H1 (cell line): ENCODE measurements around the gene NOS1AP. TPM values are rescaled to one million over a fixed set of nuclear protein-coding genes. Genes with fewer than 3 reads are reported as not detected.

Source experiments
- CTCF ChIA-PET: fragments of 300-600 bp; sonication (Branson Sonifier 250); formaldehyde crosslinking; loops from one replicate; lab custom pipeline; 2021; ENCODE audit not compliant: partially characterized antibody; lab: Charles Lee
- POLR2A ChIA-PET: fragments of 300-600 bp; sonication (Branson Sonifier 250); formaldehyde crosslinking; loops from one replicate; lab custom pipeline; 2021; ENCODE audit warnings: inconsistent platforms; ENCODE audit not compliant: partially characterized antibody; lab: Charles Lee
- DNase-seq, 2 experiments: peaks; one replicate each; pipeline versions ENCODE4 v3.0.0 to v3.0.0-alpha.2; 2010 to 2022; ENCODE audit warnings: low spot score in 2 of 2, low read depth in 1 of 2, mixed read lengths in 1 of 2
- FAIRE-seq: peaks from 2 replicates; lab custom pipeline; 2011; peaks lifted over from hg19 to GRCh38; lab: Jason Lieb, UNC
- H2AFZ ChIP-seq: 2 replicates; pipeline ENCODE4 v1.8.1; 2012; ENCODE audit warnings: low read length, inconsistent platforms
- H2AK5ac ChIP-seq: 2 replicates; pipeline ENCODE4 v1.6.1; 2013; ENCODE audit warnings: low read depth, low read length
- H2BK120ac ChIP-seq: replicated peaks from 2 replicates; pipeline ENCODE3; 2013; ENCODE audit warnings: low read depth, low read length, inconsistent platforms
- H2BK12ac ChIP-seq: 2 replicates; pipeline ENCODE4 v1.6.1; 2013; ENCODE audit warnings: low read depth, low read length
- H2BK15ac ChIP-seq: 2 replicates; pipeline ENCODE4 v1.6.1; 2013; ENCODE audit warnings: low read length
- H2BK20ac ChIP-seq: 2 replicates; pipeline ENCODE4 v1.6.1; 2013; ENCODE audit warnings: low read length
- H2BK5ac ChIP-seq: 2 replicates; pipeline ENCODE4 v1.6.1; 2013; ENCODE audit warnings: low read depth, low read length
- H3K14ac ChIP-seq: 2 replicates; pipeline ENCODE4 v1.6.1; 2013; ENCODE audit warnings: inconsistent platforms; ENCODE audit not compliant: insufficient read length
- H3K18ac ChIP-seq: 2 replicates; pipeline ENCODE4 v1.6.1; 2013; ENCODE audit warnings: low read length; ENCODE audit errors: extremely low read depth
- H3K23ac ChIP-seq: 2 replicates; pipeline ENCODE4 v1.6.1; 2013; ENCODE audit warnings: inconsistent platforms; ENCODE audit not compliant: insufficient read length
- H3K23me2 ChIP-seq: 2 replicates; pipeline ENCODE4 v1.6.1; 2013; ENCODE audit warnings: low read depth, low read length
- H3K27ac ChIP-seq: 2 replicates; pipeline ENCODE4 v1.6.1; 2011; ENCODE audit warnings: low read depth, low read length, inconsistent platforms
- H3K27me3 ChIP-seq, 4 experiments: replicated peaks in 1 of 4; 1 replicate in 1 of 4; 2 replicates in 3 of 4; pipeline versions ENCODE4 v1.6.1 to v1.8.1; 2011 to 2013; ENCODE audit warnings: low read length in 3 of 4, mild to moderate bottlenecking in 3 of 4, inconsistent platforms in 2 of 4, mixed read lengths in 2 of 4, moderate library complexity in 1 of 4; ENCODE audit not compliant: control insufficient read depth in 3 of 4, insufficient read depth in 3 of 4; ENCODE audit errors: extremely low read depth in 1 of 4
- H3K36me3 ChIP-seq, 4 experiments: 2 replicates each; pipeline versions ENCODE4 v1.6.1 to v1.8.1; 2011 to 2013; ENCODE audit warnings: mild to moderate bottlenecking in 4 of 4, low read length in 3 of 4, moderate library complexity in 2 of 4, control low read depth in 1 of 4, inconsistent platforms in 1 of 4; ENCODE audit not compliant: insufficient read depth in 4 of 4, control insufficient read depth in 2 of 4
- H3K4ac ChIP-seq: replicated peaks from 2 replicates; pipeline ENCODE3; 2013; ENCODE audit warnings: low read length, low read depth, mixed read lengths, inconsistent platforms; ENCODE audit not compliant: insufficient read length
- H3K4me1 ChIP-seq, 4 experiments: replicated peaks in 1 of 4; 1 replicate in 1 of 4; 2 replicates in 3 of 4; pipeline versions ENCODE4 v1.6.1 to v1.8.1; 2011 to 2013; ENCODE audit warnings: low read length in 3 of 4, inconsistent platforms in 2 of 4, mixed read lengths in 1 of 4; ENCODE audit not compliant: insufficient read depth in 4 of 4, control insufficient read depth in 3 of 4
- H3K4me2 ChIP-seq, 2 experiments: 2 replicates each; pipeline versions ENCODE4 v1.6.1 to v1.8.1; 2011 to 2013; ENCODE audit warnings: low read depth in 2 of 2, low read length in 2 of 2, control low read depth in 1 of 2, inconsistent platforms in 1 of 2, mild to moderate bottlenecking in 1 of 2; ENCODE audit not compliant: insufficient read depth in 1 of 2
- H3K4me3 ChIP-seq, 4 experiments: fragments of 200-600, 300-600 bp in 1 of 4; sonication (generic), shearing (Covaris generic), sonication (Bioruptor Twin) in 1 of 4; 2 replicates each; pipeline versions ENCODE4 v1.5.1 to v1.8.1; 2011 to 2016; ENCODE audit warnings: low read length in 4 of 4, low read depth in 3 of 4, control low read depth in 2 of 4, inconsistent platforms in 2 of 4, mild to moderate bottlenecking in 2 of 4, mixed read lengths in 1 of 4, moderate library complexity in 1 of 4; ENCODE audit not compliant: insufficient read depth in 2 of 4; ENCODE audit errors: extremely low read depth in 1 of 4
- H3K56ac ChIP-seq: replicated peaks from 2 replicates; pipeline ENCODE3; 2013; ENCODE audit warnings: low read depth, mild to moderate bottlenecking, mixed read lengths, low read length, inconsistent platforms; ENCODE audit not compliant: insufficient read length
- H3K79me1 ChIP-seq: 2 replicates; pipeline ENCODE4 v1.6.1; 2013; ENCODE audit warnings: low read depth, low read length, control low read depth
- H3K79me2 ChIP-seq, 2 experiments: 2 replicates each; pipeline versions ENCODE4 v1.6.1 to v1.8.1; 2012 to 2013; ENCODE audit warnings: low read length in 2 of 2, mild to moderate bottlenecking in 2 of 2, inconsistent platforms in 1 of 2; ENCODE audit not compliant: insufficient read depth in 2 of 2, control insufficient read depth in 1 of 2
- H3K9ac ChIP-seq, 4 experiments: replicated peaks in 1 of 4; 1 replicate in 1 of 4; 2 replicates in 3 of 4; pipeline versions ENCODE4 v1.6.1 to v1.8.1; 2011 to 2013; ENCODE audit warnings: low read depth in 3 of 4, low read length in 3 of 4, control low read depth in 2 of 4, mild to moderate bottlenecking in 2 of 4, moderate library complexity in 2 of 4, inconsistent platforms in 1 of 4; ENCODE audit errors: extremely low read depth in 1 of 4
- H3K9me3 ChIP-seq, 2 experiments: 2 replicates each; pipeline versions ENCODE4 v1.6.1 to v1.8.1; 2012 to 2013; ENCODE audit warnings: mild to moderate bottlenecking in 2 of 2, moderate library complexity in 2 of 2, control low read depth in 1 of 2, inconsistent platforms in 1 of 2, low read depth in 1 of 2, low read length in 1 of 2, mixed read lengths in 1 of 2; ENCODE audit not compliant: insufficient read depth in 2 of 2
- H4K20me1 ChIP-seq, 2 experiments: replicated peaks in 1 of 2; 2 replicates each; pipeline versions ENCODE3 to v1.8.1; 2011 to 2013; ENCODE audit warnings: inconsistent platforms in 2 of 2, low read length in 2 of 2, mild to moderate bottlenecking in 1 of 2; ENCODE audit not compliant: insufficient read depth in 2 of 2, control insufficient read depth in 1 of 2
- H4K5ac ChIP-seq: 2 replicates; pipeline ENCODE4 v1.6.1; 2013; ENCODE audit warnings: low read length, low read depth, mixed read lengths, inconsistent platforms; ENCODE audit not compliant: insufficient read length
- H4K8ac ChIP-seq: 2 replicates; pipeline ENCODE4 v1.8.0; 2013; ENCODE audit warnings: mild to moderate bottlenecking, moderate library complexity, low read length, inconsistent platforms; ENCODE audit not compliant: insufficient read depth; ENCODE audit errors: extremely low read depth
- H4K91ac ChIP-seq: replicated peaks from 2 replicates; pipeline ENCODE3; 2013; ENCODE audit warnings: low read length, mixed read lengths, inconsistent platforms; ENCODE audit not compliant: insufficient read length
- ATF2 ChIP-seq: IDR thresholded peaks from 2 replicates; pipeline ENCODE4 v1.6.1; 2012; ENCODE audit warnings: low read length, inconsistent platforms
- JUN ChIP-seq: IDR thresholded peaks from 2 replicates; pipeline ENCODE4 v1.6.1; 2011; ENCODE audit warnings: low read depth, mild to moderate bottlenecking, improper control_type of control experiment, low read length
- WGBS, 2 experiments: shearing (Covaris generic) in 1 of 2; methylation state at CpG; one replicate each; pipeline versions ENCODE4 v1.1.6 to v1.1.7; 2013 to 2015; ENCODE audit warnings: low lambda C conversion rate in 2 of 2, mixed read lengths in 2 of 2, inconsistent platforms in 1 of 2, low coverage in 1 of 2, missing lambda C conversion rate in 1 of 2; ENCODE audit not compliant: insufficient replicate concordance in 2 of 2, insufficient coverage in 1 of 2, insufficient read length in 1 of 2; ENCODE audit errors: extremely low coverage in 1 of 2, missing lambda C conversion rate in 1 of 2; 5-methylcytosine and 5-hydroxymethylcytosine counted together
- polyA plus RNA-seq, 7 experiments: library from polyadenylated mRNA; depleted of rRNA in 3 of 7; stranded (reverse) in 5 of 7; unstranded in 2 of 7; fragments of >200 nt in 5 of 7; fragments of 200-250 nt in 2 of 7; gene quantifications; 1 replicate in 5 of 7; 2 replicates in 1 of 7; 4 replicates in 1 of 7; pipeline versions ENCODE4 v1.2.1 to v1.2.3, GENCODE V29; 2011 to 2013; ENCODE audit warnings: missing spikeins in 2 of 7, mixed read lengths in 2 of 7
- total RNA-seq: library from RNA; stranded (reverse); fragmentation: NEBNext Ultra II Directional; extraction: Animal tissue kit (Norgen Biotek cat#: 25700); gene quantifications from 2 replicates; pipeline ENCODE4 v1.2.1, GENCODE V29; 2021

The NOS1AP gene
- total and polyA plus RNA-seq, 2 of the 8 experiments (the other 6 are each of a cell fraction or from before 2014, with no cell fraction given) = 2.4 to 12.1 TPM

GRCh38 chr1:162292422-162292849 lies 222.9 kb downstream of the NOS1AP start:
- Histone ChIP-seq H2BK15ac (no peak overlapping the region), H4K20me1 (no peaks in the 10 kb centered on the region), H3K4ac (no peak overlapping the region), H3K27ac (no peak overlapping the region; the same call in 1 of the 2 replicates), H2AFZ (no peak overlapping the region), H3K27me3 (no peaks in the 10 kb centered on the region), H2BK20ac (no peak overlapping the region), H3K4me2 (no peak overlapping the region), H4K8ac (no peak overlapping the region), H3K4me3 (no peak overlapping the region), H2BK12ac (no peak overlapping the region), H3K9ac (no peak overlapping the region), H3K36me3 (no peaks in the 10 kb centered on the region; a peak in 1 of 8 replicates), H3K79me1 (no peaks in the 10 kb centered on the region), H4K5ac (no peak overlapping the region), H3K4me1 (no peaks in the 10 kb centered on the region; a peak in 1 of 7 replicates), H3K23me2 (no peaks in the 10 kb centered on the region; the same call in 1 of the 2 replicates), H3K23ac (no peak overlapping the region), H2BK5ac (no peak overlapping the region), H3K9me3 (no peaks in the 10 kb centered on the region), H4K91ac (no peak overlapping the region), H3K14ac (no peak overlapping the region), H3K18ac (no peak overlapping the region), H2BK120ac (no peak overlapping the region), H3K79me2 (no peaks in the 10 kb centered on the region), H3K56ac (no peak overlapping the region), H2AK5ac (no peak overlapping the region)
- FAIRE-seq (no peak), DNase-seq (no peak)
- ChIA-PET POLR2A (no interaction called here), CTCF (no interaction called here)
- TF ChIP-seq ATF2 (no peak), JUN (0 out of 2 replicates have a peak, but pooled peaks have one; percentile 36)
- 96% methylated on average over 2 of the region's 2 CpGs; no CpG with 5 or more reads in 1 of the 2 experiments for WGBS, 2 experiments
